HCT116 (cell line): Measurements from ENCODE around the gene TRERF1. TPM values are rescaled to one million over a fixed set of nuclear protein-coding genes. Genes with fewer than 3 reads are reported as not detected.

ENCODE experiments used
- ATAC-seq: fragments of 200-7000 bp; cut with Tn5 transposase; 2 replicates; pipeline ENCODE4 v1.9.1; 2020; ENCODE audit warnings: mild to moderate bottlenecking, moderate library complexity
- BruUV-seq: library from RNA; stranded (reverse); fragments of 400-500 nt; replicated peaks from 2 replicates; lab custom pipeline; 2021; lab: Mats Ljungman, UMichigan
- CTCF ChIA-PET: fragments of 300-600 bp; sonication (Branson Sonifier 250); formaldehyde crosslinking; loops from one replicate; lab custom pipeline; 2021; ENCODE audit warnings: antibody characterized with exemption; lab: Charles Lee
- POLR2A ChIA-PET: fragments of 300-600, 350-600 bp; sonication (Branson Sonifier 250); formaldehyde crosslinking; loops from one replicate; lab custom pipeline; 2021; ENCODE audit warnings: antibody characterized with exemption; lab: Charles Lee
- RAD21 ChIA-PET, 2 experiments: fragments of 300-600 bp; sonication (Branson Sonifier 250); formaldehyde crosslinking; loops; one replicate each; lab custom pipeline; 2023; ENCODE audit warnings: low total read pairs in 2 of 2; ENCODE audit not compliant: uncharacterized antibody in 2 of 2, unreplicated experiment in 2 of 2, low non-redundant PET in 1 of 2; lab: Charles Lee
- DNase-seq: peaks from one replicate; pipeline ENCODE4 v3.0.0-alpha.2; 2010; ENCODE audit warnings: low read depth, low spot score
- H2AFZ ChIP-seq: fragments of 200-600 bp; shearing (Covaris generic), sonication (generic); 2 replicates; pipeline ENCODE4 v1.6.1; 2017; ENCODE audit warnings: low read depth, mixed run types, mixed read lengths, antibody characterized with exemption, low read length; ENCODE audit not compliant: poor library complexity, severe bottlenecking
- H3K27ac ChIP-seq: 2 replicates; pipeline ENCODE4 v1.5.1; 2012; ENCODE audit warnings: low read depth, low read length
- H3K27me3 ChIP-seq: fragments of 200-600 bp; sonication (generic); 2 replicates; pipeline ENCODE4 v1.6.1; 2016; ENCODE audit warnings: mixed run types, low read length, mixed read lengths; ENCODE audit not compliant: insufficient read depth
- H3K36me3 ChIP-seq, 2 experiments: fragments of 200-500 bp in 1 of 2; fragments of 200-600 bp in 1 of 2; sonication (Bioruptor generic) in 1 of 2; sonication (generic) in 1 of 2; 2 replicates each; pipeline versions ENCODE4 v1.5.1 to v1.6.1; 2014 to 2016; ENCODE audit warnings: low read length in 2 of 2, inconsistent platforms in 1 of 2, mixed read lengths in 1 of 2, mixed run types in 1 of 2; ENCODE audit not compliant: insufficient read depth in 2 of 2, control insufficient read depth in 1 of 2
- H3K4me1 ChIP-seq, 2 experiments: fragments of 200-600 bp in 1 of 2; sonication (generic) in 1 of 2; 2 replicates each; pipeline versions ENCODE4 v1.5.1 to v1.6.1; 2012 to 2017; ENCODE audit warnings: low read length in 2 of 2, inconsistent platforms in 1 of 2, mild to moderate bottlenecking in 1 of 2, mixed read lengths in 1 of 2, mixed run types in 1 of 2, moderate library complexity in 1 of 2; ENCODE audit not compliant: insufficient read depth in 2 of 2, control insufficient read depth in 1 of 2
- H3K4me2 ChIP-seq: fragments of 200-600 bp; sonication (generic); 2 replicates; pipeline ENCODE4 v1.6.1; 2017; ENCODE audit warnings: mixed run types, low read length, mixed read lengths
- H3K4me3 ChIP-seq, 2 experiments: fragments of 200-600 bp in 1 of 2; sonication (generic) in 1 of 2; replicated peaks in 1 of 2; 2 replicates each; pipeline ENCODE4 v1.5.1; 2011 to 2016; ENCODE audit warnings: low read length in 2 of 2, control low read depth in 1 of 2, low read depth in 1 of 2, mild to moderate bottlenecking in 1 of 2, mixed read lengths in 1 of 2, mixed run types in 1 of 2
- H3K79me2 ChIP-seq: fragments of 200-600 bp; sonication (generic); 2 replicates; pipeline ENCODE4 v1.6.1; 2017; ENCODE audit warnings: mild to moderate bottlenecking, mixed run types, low read length, moderate library complexity, mixed read lengths; ENCODE audit not compliant: insufficient read depth
- H3K9ac ChIP-seq: fragments of 200-600 bp; sonication (generic); 2 replicates; pipeline ENCODE4 v1.6.1; 2016; ENCODE audit warnings: low read length, mixed read lengths
- H3K9me2 ChIP-seq: fragments of 200-600 bp; sonication (generic), shearing (Covaris generic); 2 replicates; pipeline ENCODE4 v1.6.1; 2017; ENCODE audit warnings: mixed run types, mild to moderate bottlenecking, moderate library complexity; ENCODE audit not compliant: insufficient read depth
- H3K9me3 ChIP-seq, 2 experiments: fragments of 200-500 bp in 1 of 2; fragments of 200-600 bp in 1 of 2; sonication (Bioruptor generic) in 1 of 2; sonication (generic) in 1 of 2; 2 replicates each; pipeline ENCODE4 v1.6.1; 2014 to 2017; ENCODE audit warnings: low read length in 2 of 2, mixed read lengths in 2 of 2, inconsistent platforms in 1 of 2, low read depth in 1 of 2, mild to moderate bottlenecking in 1 of 2, mixed run types in 1 of 2, moderate library complexity in 1 of 2; ENCODE audit not compliant: control insufficient read depth in 1 of 2, insufficient read depth in 1 of 2
- H4K20me1 ChIP-seq: fragments of 200-600 bp; sonication (generic), shearing (Covaris generic); 2 replicates; pipeline ENCODE4 v1.6.1; 2017; ENCODE audit warnings: mixed run types, mild to moderate bottlenecking, moderate library complexity; ENCODE audit not compliant: insufficient read depth
- CBX3 ChIP-seq: IDR thresholded peaks from 2 replicates; pipeline ENCODE4 v1.6.1; 2012; ENCODE audit warnings: low read depth
- EZH2 ChIP-seq: fragments of 200-600 bp; sonication (generic); IDR thresholded peaks from 2 replicates; pipeline ENCODE4 v1.6.1; 2017; ENCODE audit warnings: antibody characterized with exemption, mixed run types
- EZH2phosphoT487 ChIP-seq: fragments of 200-600 bp; IDR thresholded peaks from 2 replicates; pipeline ENCODE4 v1.6.1; 2018; ENCODE audit warnings: antibody characterized with exemption, borderline replicate concordance
- JUND ChIP-seq: IDR thresholded peaks from 2 replicates; pipeline ENCODE4 v1.6.1; 2012
- RAD21 ChIP-seq: IDR thresholded peaks from 2 replicates; pipeline ENCODE4 v1.6.1; 2012; ENCODE audit warnings: low read depth, mild to moderate bottlenecking
- SRF ChIP-seq: IDR thresholded peaks from 2 replicates; pipeline ENCODE4 v1.6.1; 2012; ENCODE audit warnings: low read depth
- TCF7L2 ChIP-seq: IDR thresholded peaks from 2 replicates; pipeline ENCODE4 v1.7.0; 2011; ENCODE audit warnings: borderline replicate concordance, inconsistent platforms; ENCODE audit not compliant: insufficient read depth, insufficient read length; ENCODE audit errors: extremely low read depth
- YY1 ChIP-seq: IDR thresholded peaks from 2 replicates; pipeline ENCODE4 v1.6.1; 2011; ENCODE audit warnings: low read length, low read depth, moderate library complexity, mild to moderate bottlenecking; ENCODE audit not compliant: insufficient replicate concordance; ENCODE audit errors: extremely low read depth
- intact Hi-C: fragments of 100-400 bp; cut with micrococcal nuclease; formaldehyde crosslinking; loops from 2 replicates; pipeline ENCODE4 v1.10.0; 2022
- total RNA-seq: library from RNA; stranded (reverse); gene quantifications from one replicate; pipeline ENCODE4 v1.2.1, GENCODE V29; 2021; ENCODE audit not compliant: unreplicated experiment

The TRERF1 gene
- total RNA-seq, 1 experiment from 2014 or later: 12.4 TPM

- POLR2A ChIA-PET: no interaction called here
Observed at GRCh38 chr6:42302411-42302810, 149.3 kb downstream of the TRERF1 start.

DNA sequence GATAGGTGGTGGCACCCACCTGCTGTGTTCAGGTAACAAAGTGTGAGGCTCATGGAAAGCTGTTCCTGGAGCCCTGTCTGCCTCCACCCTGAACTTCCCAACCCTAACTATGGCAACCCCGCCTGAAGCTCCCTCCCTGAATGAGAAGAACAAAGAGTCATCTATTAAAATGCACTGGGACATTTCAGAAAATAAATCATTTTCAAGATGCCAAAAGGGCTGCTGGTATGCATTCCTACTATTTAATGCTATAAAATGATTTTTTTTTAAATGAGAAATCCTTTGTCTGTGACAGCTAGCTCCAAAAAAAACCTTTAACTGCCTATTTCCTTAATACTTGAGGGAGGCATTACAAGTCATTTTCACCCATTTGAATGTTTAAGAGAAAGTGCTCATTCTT lies 149.7 kb downstream of the TRERF1 start:
- no TSS peak for BruUV-seq
- no peaks in the 10 kb centered on the region for H4K20me1 ChIP-seq
- ATAC-seq: no peak

More at GRCh38 chr6:42302411-42302810, 149.3 kb downstream of the TRERF1 start:
- BruUV-seq: no TSS peak
- Histone ChIP-seq H3K9me2 (no peaks in the 10 kb centered on the region), H3K4me1 (peaks cover 0 to 14% of the 10 kb centered on the region in 2 experiments; a peak in 3 of 4 replicates), H3K4me3 (no peak overlapping the region), H2AFZ (no peak overlapping the region), H3K27me3 (no peaks in the 10 kb centered on the region), H3K79me2 (no peaks in the 10 kb centered on the region), H3K36me3 (no peaks in the 10 kb centered on the region), H3K27ac (no peak overlapping the region), H4K20me1 (no peaks in the 10 kb centered on the region), H3K4me2 (no peak overlapping the region), H3K9ac (no peak overlapping the region), H3K9me3 (no peaks in the 10 kb centered on the region)
- ChIA-PET CTCF (interaction anchor here (1.2 kb wide), 2 partner anchors 41 to 245 kb away, joined by 3 read pairs; no protein-coding TSS in a partner anchor), RAD21 (no interaction called here)
- ATAC-seq: no peak
- TF ChIP-seq EZH2 (no peak), JUND (no peak), TCF7L2 (no peak), SRF (no peak)
- no peak for DNase-seq
- intact Hi-C loops: no loop called here

More for the DNA sequence above, 149.7 kb downstream of the TRERF1 start:
- no peaks in the 10 kb centered on the region for H3K27me3 ChIP-seq
- no peak overlapping the region for H3K27ac ChIP-seq
- H2AFZ ChIP-seq: no peak overlapping the region
- RAD21 ChIA-PET: no interaction called here
- no peak for TF ChIP-seq CBX3
- no peak for TF ChIP-seq RAD21
- TF ChIP-seq EZH2phosphoT487: no peak
- TF ChIP-seq YY1: no peak
- H3K9ac ChIP-seq: no peak overlapping the region
- POLR2A ChIA-PET: no interaction called here
- H3K4me2 ChIP-seq: no peak overlapping the region
- peaks cover 0 to 19% of the 10 kb centered on the region in 2 experiments; a peak in 3 of 4 replicates for H3K4me1 ChIP-seq
- DNase-seq: no peak
- no peaks in the 10 kb centered on the region for H3K9me2 ChIP-seq
- intact Hi-C loops: no loop called here
- CTCF ChIA-PET: interaction anchor here (1.2 kb wide), 1 partner anchor 41 kb away, joined by 3 read pairs; no protein-coding TSS in a partner anchor
- H3K36me3 ChIP-seq: no peaks in the 10 kb centered on the region
- H3K79me2 ChIP-seq: no peaks in the 10 kb centered on the region
- no peaks in the 10 kb centered on the region for H3K9me3 ChIP-seq
- H3K4me3 ChIP-seq: no peak overlapping the region
